HG02938 (cell line): Measurements from ENCODE around the gene CDC42EP4.
A peak's percentile ranks its signal among the peaks of the same experiment; 100 is the strongest.

Experiments used
- ATAC-seq: cut with Tn5 transposase; IDR thresholded peaks from one replicate; pipeline ENCODE4 v1.9.1; 2021; ENCODE audit warnings: mild to moderate bottlenecking, moderate library complexity; ENCODE audit not compliant: unreplicated experiment

Gene CDC42EP4

GRCh38 chr17:73304438-73304837 lies 7.4 kb downstream of the CDC42EP4 start:
- ATAC-seq: no peak

GRCh38 chr17:73302189-73302588 lies 9.6 kb downstream of the CDC42EP4 start:
- ATAC-seq: no peak

- ATAC-seq: no peak
These were observed 10.4 kb downstream of the CDC42EP4 start for GRCh38 chr17:73301369-73301768.

DNA sequence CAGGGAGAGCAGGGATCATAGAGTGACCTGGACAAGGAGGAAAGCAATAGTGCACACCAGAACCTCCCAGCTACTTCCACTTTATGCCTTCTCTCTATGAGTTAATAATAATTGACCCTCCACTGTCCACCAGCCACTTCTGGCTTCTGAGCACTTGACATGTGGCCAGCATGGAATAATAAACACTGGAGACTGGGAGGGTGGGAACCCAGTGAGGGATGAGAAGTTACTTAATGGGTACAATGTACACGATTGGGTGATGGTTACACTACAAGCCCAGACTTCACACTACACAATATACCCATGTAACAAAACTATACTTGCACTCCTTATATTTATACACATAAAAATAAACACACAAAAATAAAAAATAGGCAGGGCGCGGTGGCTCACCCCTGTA lies 11.4 kb downstream of the CDC42EP4 start:
- no peak for ATAC-seq

- ATAC-seq: no peak
These were observed 13.6 kb downstream of the CDC42EP4 start for GRCh38 chr17:73297934-73298861.

- no peak for ATAC-seq
These were observed 18.3 kb downstream of the CDC42EP4 start for GRCh38 chr17:73293480-73293911.

DNA sequence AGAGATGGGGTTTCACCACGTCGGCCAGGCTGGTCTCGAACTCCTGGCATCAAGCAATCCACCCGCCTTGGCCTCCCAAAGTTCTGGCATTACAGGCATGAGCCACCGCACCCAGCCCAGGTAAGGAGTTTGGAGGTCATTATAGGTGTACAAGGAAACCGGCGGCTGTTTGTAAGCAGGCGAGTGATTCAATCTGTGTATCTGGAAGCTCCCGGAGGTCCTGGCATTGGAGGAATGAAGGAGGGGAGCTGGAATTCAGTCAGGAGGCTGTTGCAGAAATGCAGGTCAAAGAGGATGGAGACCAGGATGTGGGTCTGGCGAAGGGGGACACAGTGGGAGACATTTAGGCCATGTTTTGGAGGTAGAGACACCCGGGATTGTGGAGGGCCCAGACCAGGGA lies 18.8 kb downstream of the CDC42EP4 start:
- no peak for ATAC-seq

DNA sequence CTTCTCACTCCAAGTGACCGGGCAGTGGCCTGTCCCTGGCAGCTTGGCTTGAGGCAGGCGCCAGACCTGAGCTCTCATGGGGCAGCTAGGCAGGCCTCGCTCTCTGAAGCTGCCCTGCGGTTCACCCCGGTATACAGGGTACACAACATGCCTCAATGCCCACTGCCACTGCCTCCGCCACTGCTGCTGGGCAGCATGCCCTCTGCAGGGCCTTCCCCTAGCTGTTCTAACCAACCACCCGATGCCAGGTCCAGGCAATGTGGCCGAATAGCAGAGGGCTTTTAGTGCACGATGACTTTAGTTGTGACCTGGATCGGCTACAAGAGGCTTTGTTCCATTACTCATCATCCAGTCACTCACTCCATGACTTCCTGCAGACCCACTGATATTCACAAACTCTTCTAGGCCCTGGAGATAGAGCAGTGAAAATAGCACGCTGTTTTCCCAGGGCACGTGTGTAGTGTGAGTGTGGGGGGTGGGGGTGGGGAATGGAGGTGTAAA lies 19.7 kb downstream of the CDC42EP4 start:
- no peak for ATAC-seq

DNA sequence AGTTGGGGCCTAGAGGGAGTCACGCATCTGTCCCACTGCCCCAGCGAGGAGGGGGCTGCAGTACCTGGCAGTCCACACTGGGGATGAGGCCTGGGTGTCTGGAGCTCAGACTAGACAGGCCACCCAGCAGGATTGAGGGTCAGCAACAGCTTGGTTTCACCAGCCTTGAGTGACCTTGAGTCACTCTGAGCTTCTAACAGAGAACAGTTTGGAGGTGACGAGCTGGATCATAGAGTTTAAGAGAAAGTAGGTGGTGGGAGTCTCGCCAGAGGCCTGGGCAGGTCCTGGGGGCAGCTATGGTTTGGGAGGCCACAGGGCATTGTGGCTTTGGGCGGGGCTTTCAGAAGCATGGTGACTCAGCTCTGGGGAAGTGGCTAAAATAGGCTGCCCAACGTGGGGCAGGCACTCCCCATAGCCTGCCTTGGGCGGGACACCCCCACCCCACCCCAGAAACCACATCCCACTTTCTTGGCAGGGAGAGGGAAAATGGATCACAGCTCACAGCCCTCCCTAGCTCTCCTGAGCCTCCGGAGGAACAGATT lies 20.5 kb downstream of the CDC42EP4 start:
- ATAC-seq: peak; percentile 72

- ATAC-seq: peak; percentile 30
These were observed 21.2 kb downstream of the CDC42EP4 start for GRCh38 chr17:73290399-73291259.

DNA sequence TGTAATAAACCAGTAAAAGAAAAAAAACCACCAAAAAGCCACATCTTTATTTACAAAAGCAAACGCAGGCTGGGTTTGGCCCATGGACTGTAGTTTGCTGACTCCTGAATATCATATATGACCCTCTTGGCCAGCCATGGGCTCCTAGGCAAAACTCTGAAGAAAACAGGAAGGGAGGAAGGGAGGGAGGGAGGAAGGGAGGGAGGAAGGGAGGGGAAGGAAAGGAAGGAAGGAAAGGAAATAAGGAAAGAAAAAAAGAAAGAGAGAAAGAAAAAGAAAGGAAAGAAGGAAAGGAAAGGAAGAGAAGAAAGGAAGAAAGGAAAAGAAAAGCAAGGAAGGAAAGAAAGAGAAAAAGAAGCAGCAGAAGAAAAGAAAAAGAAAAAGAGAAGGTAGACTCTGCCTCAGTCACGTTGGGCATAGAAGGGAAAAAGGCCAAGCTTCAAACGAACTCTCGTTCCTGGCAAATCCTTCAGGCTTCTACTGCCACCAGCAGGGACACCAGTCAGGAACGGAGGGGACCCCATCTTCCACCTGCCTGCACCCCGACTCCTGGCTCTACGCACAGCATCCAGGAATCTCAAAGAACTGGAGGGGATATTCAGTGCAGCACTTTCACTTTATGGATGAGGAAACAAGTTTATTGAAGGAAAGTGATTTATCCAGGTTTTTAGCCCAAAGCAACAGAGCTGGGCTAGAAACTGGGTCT lies 22.1 kb downstream of the CDC42EP4 start:
- ATAC-seq: no peak

DNA sequence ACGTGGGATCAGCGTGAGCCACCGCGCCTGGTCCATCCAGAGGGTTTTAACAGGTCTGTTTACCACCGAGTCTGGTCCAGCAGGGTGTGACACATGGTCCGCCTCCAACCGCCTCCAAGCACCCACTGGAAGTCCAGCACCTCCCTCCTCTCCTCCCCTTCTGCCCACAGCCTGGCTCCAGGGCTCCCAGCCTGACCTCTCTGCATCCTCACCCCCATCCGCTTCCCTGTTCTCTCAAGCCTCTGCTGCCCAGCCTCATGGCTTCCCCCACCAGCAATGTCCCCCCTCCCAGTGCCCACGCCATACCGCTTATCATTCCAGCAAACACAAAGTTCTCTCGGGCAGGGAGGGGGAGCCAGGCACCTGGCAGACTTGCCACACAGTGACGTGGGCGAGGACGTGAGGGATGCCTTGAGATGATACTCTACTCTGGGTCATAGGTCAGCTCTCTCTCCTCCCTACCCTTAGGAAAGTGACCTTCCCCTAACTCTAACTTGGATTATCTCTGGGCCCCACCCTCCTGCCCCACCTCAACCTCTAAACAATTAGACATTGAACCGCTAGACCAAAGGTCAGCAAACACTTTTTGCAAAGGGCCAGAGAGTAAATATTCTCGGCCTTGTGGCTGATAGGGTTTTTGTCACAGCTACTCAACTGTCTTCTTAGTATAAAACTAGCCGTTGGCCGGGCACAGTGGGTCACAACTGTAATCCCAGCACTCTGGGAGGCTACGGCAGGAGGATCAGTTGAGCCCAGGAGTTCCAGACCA lies 23.1 kb downstream of the CDC42EP4 start:
- no peak for ATAC-seq

GRCh38 chr17:73286863-73287296 lies 24.9 kb downstream of the CDC42EP4 start:
- ATAC-seq: no peak

DNA sequence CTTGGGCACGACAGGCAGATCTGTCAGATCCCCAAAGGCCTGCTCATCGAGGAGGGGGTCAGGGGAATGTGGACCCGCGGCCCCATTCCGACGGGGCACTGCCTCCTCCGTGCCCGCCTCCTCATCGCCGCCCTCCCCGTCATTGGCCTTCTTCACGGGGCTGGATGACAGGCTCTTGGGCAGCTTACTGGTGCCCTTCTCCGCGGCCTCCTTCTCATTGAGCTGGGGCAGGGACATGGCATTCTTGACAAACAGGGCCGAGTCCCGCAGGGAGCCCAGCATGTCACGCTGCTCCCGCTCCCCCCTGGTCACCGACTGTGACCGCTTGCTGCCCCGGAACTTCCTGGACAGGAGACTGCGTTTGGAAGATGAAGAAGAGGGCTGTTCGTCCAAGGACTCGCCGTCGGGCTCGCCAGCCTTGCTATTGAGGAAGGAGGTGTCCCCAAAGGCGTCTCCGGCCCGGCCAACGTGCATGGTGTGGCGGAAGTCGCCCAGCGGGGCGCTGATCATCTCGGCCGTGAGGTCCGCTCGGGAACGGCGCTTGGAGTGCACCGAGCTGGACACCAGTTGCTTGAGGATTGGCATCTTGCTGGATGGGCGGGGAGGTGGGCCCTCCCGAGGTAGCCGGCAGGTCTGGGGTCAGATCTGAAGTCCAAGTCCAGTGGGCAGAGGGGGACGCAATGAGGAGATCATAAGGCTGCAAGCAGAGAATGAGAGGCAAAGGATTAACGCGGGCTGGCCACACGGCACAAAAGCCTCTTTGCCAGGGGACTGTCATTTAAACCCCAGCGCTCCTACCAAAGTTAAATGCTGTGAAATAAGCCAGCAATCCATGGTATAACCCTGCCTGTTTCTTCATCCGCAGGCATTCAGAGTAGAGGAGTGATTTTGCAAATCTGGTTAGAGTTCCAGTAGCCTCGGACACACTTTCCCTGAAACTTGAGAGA lies 25.6 kb downstream of the CDC42EP4 start:
- no peak for ATAC-seq

- ATAC-seq: no peak
These were observed 26.2 kb downstream of the CDC42EP4 start for GRCh38 chr17:73285603-73285908.

DNA sequence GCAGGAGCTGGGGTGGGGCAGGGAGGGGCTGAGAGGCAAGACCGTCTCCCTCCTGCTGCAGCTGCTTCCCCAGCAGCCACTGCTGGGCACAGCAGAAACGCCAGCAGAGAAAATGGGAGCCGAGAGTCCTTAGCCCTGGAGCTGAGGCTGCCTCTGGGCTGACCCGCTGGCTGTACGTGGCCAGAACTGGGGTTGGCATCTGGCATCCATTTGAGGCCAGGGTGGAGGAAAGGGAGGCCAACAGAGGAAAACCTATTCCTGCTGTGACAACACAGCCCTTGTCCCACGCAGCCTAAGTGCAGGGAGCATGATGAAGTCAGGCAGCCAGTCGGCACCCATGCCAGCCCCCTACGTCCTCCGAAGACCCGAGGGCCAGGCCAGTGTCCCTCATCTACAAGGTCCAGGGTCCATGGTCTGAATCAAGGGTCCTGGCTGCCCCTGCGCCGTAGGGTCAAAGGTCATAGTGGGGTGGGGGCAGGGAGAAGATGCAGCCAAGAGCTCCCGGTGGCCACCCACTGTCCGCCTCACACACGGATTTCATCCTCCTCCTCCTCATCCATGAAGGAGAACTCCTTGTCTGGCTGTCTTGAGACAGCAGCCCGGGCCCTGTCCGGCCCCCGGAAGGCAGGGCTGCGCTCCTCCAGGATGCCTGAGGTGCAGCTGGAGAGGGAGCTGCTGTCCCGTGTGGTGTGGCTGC lies 26.7 kb downstream of the CDC42EP4 start:
- ATAC-seq: no peak

- ATAC-seq: no peak
These were observed 27.4 kb downstream of the CDC42EP4 start for GRCh38 chr17:73284354-73284753.

DNA sequence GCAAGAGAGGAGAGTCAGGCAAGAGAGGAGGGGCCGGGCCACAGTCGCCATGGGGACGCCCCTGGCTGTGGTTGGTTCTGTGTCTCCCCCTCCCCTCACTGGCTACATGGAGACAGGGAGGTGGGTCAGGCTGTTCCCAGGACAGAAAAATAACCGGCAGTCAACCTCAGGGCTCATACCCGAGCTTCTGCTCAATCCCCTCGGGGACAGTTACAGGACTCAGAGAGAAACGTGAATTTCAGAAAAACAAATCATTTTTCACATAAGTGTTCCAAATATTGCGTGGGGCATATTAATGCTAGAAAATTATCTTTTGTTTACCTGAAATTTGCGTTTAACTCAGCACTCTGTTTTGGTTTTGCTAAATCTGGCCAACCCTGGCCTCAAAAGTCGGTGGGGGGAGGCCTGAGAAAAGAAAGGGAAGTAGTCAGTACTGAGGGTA lies 27.9 kb downstream of the CDC42EP4 start:
- no peak for ATAC-seq
